HG02571 (cell line): ENCODE measurements around the gene PYGO1.

Experiments used
- ATAC-seq: cut with Tn5 transposase; IDR thresholded peaks from one replicate; pipeline ENCODE4 v1.9.1; 2021; ENCODE audit warnings: mild to moderate bottlenecking, moderate library complexity; ENCODE audit not compliant: unreplicated experiment

Gene PYGO1

GRCh38 chr15:55574096-55574495 lies 14.0 kb downstream of the PYGO1 start:
- ATAC-seq = no peak

DNA sequence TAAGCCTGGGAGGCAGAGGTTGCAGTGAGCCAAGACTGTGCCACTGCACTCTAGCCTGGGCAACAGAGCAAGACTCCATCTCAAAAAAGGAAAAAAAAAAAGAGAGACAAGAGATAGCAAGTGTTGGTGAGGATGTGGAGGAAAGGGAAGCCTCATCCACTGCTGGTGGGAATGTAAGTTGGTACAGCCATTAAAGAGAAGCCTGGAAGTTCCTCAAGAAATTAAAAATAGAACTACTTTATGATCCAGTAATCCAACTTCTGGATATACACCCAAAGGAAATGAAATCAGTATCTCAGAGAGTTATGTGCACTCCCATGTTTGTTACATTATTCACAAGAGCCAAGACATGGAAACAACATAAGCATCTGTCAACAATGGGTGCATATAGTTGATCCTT lies 14.9 kb downstream of the PYGO1 start:
- no peak for ATAC-seq

DNA sequence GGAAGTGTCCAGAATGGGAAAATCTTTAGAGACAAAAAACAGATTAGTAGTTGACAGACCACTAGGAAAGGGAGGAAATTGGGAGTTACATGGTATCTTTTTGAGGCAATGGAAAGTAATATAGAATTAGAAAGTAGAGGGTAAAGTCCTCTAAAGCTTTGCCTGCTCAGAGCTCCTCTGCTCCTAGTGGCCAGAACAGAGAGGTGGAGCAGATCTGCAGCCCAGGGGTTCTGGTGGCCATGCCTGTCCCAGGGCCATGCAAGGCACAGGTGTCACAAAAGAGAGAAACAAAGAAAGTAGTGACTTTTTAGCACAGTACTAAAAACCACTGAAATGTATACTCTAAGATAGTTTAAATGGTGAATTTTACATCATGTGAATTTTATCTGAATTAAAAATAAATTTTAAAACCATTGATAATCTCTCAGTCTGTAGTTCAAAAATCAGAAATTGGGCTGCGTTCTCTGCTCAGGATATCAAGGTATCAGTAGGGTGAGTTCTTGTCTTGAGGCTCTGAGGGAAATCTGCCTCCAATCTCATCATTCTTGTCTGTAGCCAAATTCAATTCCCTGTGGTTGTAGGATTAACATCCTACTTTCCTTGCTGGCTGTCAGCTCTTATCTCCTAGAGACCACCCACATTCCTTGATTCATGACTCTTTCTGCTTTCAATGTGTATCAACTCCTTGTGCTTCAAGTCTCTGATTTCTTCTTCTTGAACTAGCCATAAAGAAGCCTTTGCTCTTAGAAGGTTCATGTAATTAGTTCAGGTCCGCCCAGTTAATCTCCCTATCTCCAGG lies 23.6 kb downstream of the PYGO1 start:
- ATAC-seq = no peak

GRCh38 chr15:55562601-55563000 lies 25.5 kb downstream of the PYGO1 start:
- no peak for ATAC-seq

DNA sequence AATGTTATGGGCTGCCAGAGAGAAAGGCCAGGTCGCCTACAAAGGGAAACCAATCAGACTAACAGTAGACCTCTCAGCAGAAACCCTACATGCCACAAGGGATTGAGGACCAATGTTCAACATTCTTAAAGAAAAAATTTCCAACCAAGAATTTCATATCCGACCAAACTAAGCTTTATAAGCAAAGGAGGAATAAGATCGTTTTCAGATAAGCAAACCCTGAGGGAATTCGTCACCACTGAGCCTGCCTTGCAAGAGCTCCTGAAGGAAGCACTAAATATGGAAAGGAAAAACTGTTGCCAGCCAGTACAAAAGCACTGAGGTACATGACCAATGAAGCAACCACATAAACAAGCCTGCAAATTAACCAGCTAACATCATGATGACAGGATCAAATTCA lies 33.1 kb downstream of the PYGO1 start:
- ATAC-seq = no peak

DNA sequence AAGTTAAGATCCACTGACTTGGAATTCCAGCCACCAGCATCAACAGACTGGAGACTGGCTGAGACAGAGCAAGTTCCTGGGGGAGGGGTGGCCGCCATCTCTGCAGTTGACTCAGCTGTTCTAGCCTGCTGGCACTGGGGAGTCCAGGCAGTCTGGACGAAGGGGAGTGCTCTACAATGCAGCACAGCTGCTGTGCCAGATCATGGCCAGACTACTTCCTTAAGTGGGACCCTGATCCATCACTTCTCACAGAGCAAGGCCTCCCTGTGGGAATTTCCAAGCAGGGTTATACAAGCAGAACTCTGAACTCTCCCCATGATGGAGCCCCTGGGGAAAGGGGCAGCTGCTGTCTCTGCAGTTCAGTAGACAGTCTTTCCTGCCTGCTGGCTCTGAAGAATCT lies 35.2 kb downstream of the PYGO1 start:
- ATAC-seq = no peak

GRCh38 chr15:55552451-55552850 lies 35.7 kb downstream of the PYGO1 start:
- ATAC-seq = no peak

DNA sequence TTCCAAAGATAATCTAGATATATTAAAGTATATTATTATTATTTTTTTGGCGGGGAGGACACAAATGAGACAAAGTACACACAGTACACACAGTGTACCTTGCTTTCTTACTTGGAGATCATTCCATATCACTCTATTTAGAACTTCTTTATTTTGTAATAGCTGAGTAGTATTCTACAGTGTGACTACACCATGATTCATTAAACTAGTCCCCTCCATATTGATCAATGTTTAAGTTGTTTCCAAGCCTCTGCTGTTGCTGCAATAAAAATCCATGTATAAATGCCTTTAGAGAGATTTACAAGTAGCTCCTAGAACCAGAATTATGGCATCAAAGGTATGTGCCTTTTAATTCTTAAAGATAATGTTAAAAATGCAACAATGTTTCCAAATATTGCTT lies 38.8 kb downstream of the PYGO1 start:
- no peak for ATAC-seq

GRCh38 chr15:55546718-55547117 lies 41.4 kb downstream of the PYGO1 start:
- ATAC-seq = no peak

GRCh38 chr15:55535436-55535835 lies 52.7 kb downstream of the PYGO1 start:
- ATAC-seq = no peak

DNA sequence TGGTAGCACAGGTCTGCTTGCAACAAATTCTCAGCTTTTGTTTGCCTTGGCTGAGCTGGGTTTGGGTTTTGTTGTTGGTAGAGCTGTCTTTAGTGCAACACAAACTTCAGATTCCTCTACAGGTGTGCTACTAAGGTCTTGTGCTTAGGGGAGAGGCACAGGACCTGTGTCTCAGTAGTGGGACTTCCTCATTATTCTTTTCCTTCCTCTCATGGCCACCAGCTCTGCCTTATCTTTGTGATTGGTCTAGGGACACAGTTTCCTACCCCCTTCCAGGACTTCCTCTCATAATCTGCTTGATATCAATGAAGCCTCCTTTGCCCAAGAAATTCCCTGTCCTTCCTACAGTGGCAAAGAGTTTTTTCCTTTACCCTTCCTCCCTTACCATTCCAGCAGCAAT lies 55.2 kb downstream of the PYGO1 start:
- ATAC-seq = no peak

- ATAC-seq = no peak
Observed at GRCh38 chr15:55530861-55531313, 57.3 kb downstream of the PYGO1 start.

DNA sequence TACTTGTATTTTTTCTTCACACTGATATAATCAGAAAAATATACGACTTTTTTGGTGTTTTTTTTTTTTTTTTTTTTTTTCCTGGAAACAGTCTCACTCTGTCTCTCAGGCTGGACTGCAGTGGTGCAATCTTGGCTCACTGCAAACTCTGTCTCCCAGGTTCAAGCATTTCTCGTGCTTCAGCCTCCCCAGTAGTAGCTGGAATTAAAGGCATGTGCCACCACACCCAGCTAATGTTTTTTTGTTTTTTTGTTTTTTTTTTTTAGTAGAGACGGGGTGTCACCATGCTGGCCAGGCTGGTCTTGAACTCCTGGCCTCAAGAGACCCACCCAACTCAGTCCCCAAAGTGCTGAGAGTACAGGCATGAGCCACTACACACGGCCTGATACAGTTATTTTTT lies 59.3 kb downstream of the PYGO1 start:
- no peak for ATAC-seq

- no peak for ATAC-seq
Observed at GRCh38 chr15:55527150-55527549, 61.0 kb downstream of the PYGO1 start.

DNA sequence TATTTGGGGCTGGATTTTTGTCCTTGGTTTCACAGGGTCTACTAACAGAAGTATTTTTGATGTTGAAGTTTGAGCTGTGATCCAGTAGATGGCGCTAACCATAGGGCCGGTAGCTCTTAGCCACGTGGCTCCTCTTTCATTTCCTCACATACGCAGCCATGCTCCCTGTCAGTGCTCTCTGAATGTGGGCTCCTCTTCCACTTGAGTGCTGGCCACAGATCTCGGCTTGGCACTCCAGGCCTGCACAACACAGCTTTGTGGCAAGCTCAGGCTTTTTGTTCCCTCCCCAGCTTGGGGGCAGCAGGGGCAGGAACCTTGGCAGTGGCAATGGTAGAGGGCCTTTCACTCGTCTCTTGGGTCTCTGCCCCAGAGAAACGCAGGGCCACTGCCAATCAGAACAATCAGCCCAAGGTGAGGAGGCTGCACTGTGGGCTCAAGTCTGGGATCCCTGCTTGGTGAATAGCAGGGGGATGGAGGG lies 61.5 kb downstream of the PYGO1 start:
- ATAC-seq = peak; percentile 59

DNA sequence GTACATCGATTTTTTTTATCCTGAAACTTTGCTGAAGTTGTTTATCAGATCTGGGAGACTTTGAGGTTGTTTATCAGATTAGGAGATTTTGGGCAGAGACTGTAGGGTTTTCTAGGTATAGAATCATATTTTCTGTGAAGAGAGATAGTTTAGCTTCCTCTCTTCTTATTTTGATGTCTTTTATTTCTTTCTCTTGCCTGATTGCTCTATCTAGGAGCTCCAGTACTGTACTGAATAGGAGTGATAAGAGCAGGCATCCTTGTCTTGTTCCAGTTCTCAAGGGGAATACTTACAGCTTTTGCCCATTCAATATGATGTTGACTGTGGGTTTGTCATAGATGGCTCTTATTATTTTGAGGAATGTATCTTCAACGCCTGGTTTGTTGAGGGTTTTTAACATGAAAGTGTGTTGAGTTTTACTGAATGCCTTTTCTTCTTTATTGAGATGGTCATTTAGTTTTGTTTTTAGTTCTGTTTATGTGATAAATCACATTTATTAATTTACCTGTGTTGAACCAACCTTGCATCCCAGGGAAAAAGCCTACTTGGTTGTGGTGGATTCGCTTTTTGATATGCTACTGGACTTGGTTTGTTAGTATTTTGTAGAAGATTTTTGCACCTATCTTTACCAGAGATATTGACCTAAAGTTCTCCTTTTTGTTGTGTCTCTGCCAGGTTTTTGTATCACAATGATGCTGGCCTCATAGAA lies 65.2 kb downstream of the PYGO1 start:
- ATAC-seq = no peak

- ATAC-seq = no peak
Observed at GRCh38 chr15:55518641-55519040, 69.5 kb downstream of the PYGO1 start.

DNA sequence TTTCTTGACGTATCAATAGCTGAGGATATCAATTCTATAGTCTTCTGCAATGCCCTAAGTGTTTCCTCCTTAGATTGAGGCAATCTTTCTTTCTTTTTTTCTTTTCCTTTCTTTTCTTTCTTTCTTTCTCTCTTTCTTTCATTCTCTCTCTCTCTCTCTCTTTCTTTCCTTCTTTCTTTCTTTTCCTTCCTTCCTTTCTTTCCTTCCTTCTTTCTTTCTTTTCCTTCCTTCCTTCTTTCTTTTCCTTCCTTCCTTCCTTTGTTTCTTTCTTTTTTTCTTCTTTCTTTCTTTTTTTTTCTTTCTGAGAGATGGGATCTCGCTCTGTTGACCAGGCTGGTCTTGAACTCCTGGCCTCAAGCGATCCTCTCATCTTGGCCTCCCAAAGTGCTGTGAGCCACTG lies 70.1 kb downstream of the PYGO1 start:
- no peak for ATAC-seq

- ATAC-seq = no peak
Observed at GRCh38 chr15:55515991-55516776, 72.0 kb downstream of the PYGO1 start.

DNA sequence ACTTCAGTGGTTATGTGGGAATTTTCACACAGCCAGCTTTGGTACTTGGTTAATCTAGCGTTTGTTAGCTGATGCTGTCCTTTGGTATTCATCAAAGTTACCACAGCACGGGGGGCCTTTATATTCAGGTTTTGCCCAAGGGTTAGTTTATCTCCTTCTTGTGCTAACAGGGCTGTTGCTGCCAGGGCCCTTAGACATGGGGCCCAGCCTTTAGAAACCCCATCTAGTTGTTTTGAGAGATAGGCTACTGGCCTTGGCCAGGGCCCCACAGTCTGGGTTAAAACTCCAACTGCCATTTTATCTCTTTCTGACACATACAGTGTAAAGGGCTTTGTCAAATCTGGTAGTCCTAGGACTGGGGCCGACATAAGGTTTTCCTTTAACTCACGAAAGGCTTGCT lies 72.7 kb downstream of the PYGO1 start:
- no peak for ATAC-seq

- no peak for ATAC-seq
Observed at GRCh38 chr15:55514414-55514850, 73.7 kb downstream of the PYGO1 start.
